SK-N-DZ (cell line): ENCODE data around the gene FAM181A.

Experiments used
- DNase-seq: peaks from one replicate; pipeline ENCODE4 v3.0.0-alpha.2; 2015; ENCODE audit warnings: low spot score
- small RNA-seq, 2 experiments: library from RNA; depleted of rRNA; stranded (forward); fragments of <200 nt; gene quantifications; one replicate each; pipeline ENCODE3, GENCODE V24; 2014

FAM181A gene

DNA sequence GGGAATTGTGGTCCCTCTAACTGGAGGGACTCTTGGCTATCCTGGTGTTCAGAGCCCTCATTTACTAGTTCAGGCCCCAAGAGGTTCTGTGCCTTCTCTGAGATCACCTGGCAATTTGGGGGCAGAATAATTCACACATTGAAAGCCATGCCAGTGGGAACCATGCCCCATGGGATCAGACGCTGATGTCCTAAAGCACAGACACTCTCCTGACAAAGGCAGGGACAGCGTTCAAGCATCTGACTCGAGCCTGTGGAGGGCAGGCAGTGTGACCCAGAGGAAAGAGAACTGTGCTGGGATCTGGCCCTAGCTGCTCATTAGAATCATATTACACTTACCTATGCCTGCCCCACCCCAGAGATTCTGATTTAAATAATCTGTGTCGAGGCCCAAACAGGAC, 51.6 kb downstream of the FAM181A start:
- DNase-seq: no peak

Small RNAs within 50 kb of the gene (small RNA-seq; reads per million reads assigned to genes)
- gene MIR4506: 0 reads per million in 2 experiments
